IMR-90 (cell line): ENCODE data around the gene SERPINB3. TPM values are rescaled to one million over a fixed set of nuclear protein-coding genes. Genes with fewer than 3 reads are reported as not detected.
"Not testable (repeated sequence)": the region's sequence is repeated elsewhere in the genome, so short reads cannot be mapped to it uniquely, and the experiment has no call there.

Source experiments
- ATAC-seq: fragments of 200-7000 bp; cut with Tn5 transposase; 2 replicates; pipeline ENCODE4 v1.9.1; 2020; ENCODE audit warnings: low read depth, mild to moderate bottlenecking, moderate library complexity
- Bru-seq: library from RNA; stranded (reverse); fragments of 400-500 nt; gene quantifications from one replicate; lab custom pipeline; 2021; lab: Mats Ljungman, UMichigan
- BruChase-seq, 2 experiments: library from RNA; stranded (reverse); fragments of 400-500 nt; gene quantifications; one replicate each; lab custom pipeline; 2021; lab: Mats Ljungman, UMichigan
- BruUV-seq: library from RNA; stranded (reverse); fragments of 400-500 nt; replicated peaks from 2 replicates; lab custom pipeline; 2021; lab: Mats Ljungman, UMichigan
- CTCF ChIA-PET: fragments of 300-600 bp; formaldehyde crosslinking; extraction: SDS; loops from one replicate; lab custom pipeline; 2021; ENCODE audit warnings: antibody characterized with exemption; lab: Yijun Ruan, JAX
- POLR2A ChIA-PET: fragments of 300-600 bp; sonication (Branson Sonifier 250); formaldehyde crosslinking; loops from one replicate; lab custom pipeline; 2022; ENCODE audit warnings: antibody characterized with exemption; ENCODE audit not compliant: unreplicated experiment; lab: Charles Lee
- DNase-seq: peaks from one replicate; pipeline ENCODE4 v3.0.0; 2013
- H2AFZ ChIP-seq: replicated peaks from 2 replicates; pipeline ENCODE3; 2013; ENCODE audit warnings: low read length, mild to moderate bottlenecking; ENCODE audit not compliant: poor library complexity
- H2AK5ac ChIP-seq: 2 replicates; pipeline ENCODE4 v1.6.1; 2013; ENCODE audit warnings: low read depth, low read length, inconsistent platforms
- H2AK9ac ChIP-seq: replicated peaks from 2 replicates; pipeline ENCODE3; 2013; ENCODE audit warnings: mild to moderate bottlenecking, low read depth, low read length, moderate library complexity; ENCODE audit not compliant: poor library complexity
- H2BK120ac ChIP-seq: 2 replicates; pipeline ENCODE4 v1.6.1; 2013; ENCODE audit warnings: low read depth, low read length, inconsistent platforms
- H2BK15ac ChIP-seq: 3 replicates; pipeline ENCODE4 v1.6.1; 2013; ENCODE audit warnings: low read depth, low read length, inconsistent platforms
- H2BK20ac ChIP-seq: 2 replicates; pipeline ENCODE4 v1.6.1; 2013; ENCODE audit warnings: low read depth, mild to moderate bottlenecking, inconsistent platforms, low read length, moderate library complexity
- H2BK5ac ChIP-seq: 2 replicates; pipeline ENCODE4 v1.6.1; 2013; ENCODE audit warnings: mild to moderate bottlenecking, low read depth, low read length, inconsistent platforms; ENCODE audit not compliant: poor library complexity, severe bottlenecking
- H3K14ac ChIP-seq: replicated peaks from 2 replicates; pipeline ENCODE4 v1.6.1; 2013; ENCODE audit warnings: low read depth, low read length, inconsistent platforms
- H3K18ac ChIP-seq: 2 replicates; pipeline ENCODE4 v1.6.1; 2013; ENCODE audit warnings: low read depth, low read length, control low read depth
- H3K23ac ChIP-seq: 2 replicates; pipeline ENCODE4 v1.6.1; 2013; ENCODE audit warnings: low read depth, low read length, inconsistent platforms
- H3K27ac ChIP-seq: 2 replicates; pipeline ENCODE4 v1.5.1; 2013; ENCODE audit warnings: mild to moderate bottlenecking, control low read depth, low read length; ENCODE audit not compliant: insufficient read depth
- H3K27me3 ChIP-seq: 2 replicates; pipeline ENCODE4 v1.6.1; 2013; ENCODE audit warnings: low read length; ENCODE audit not compliant: control insufficient read depth, insufficient read depth
- H3K36me3 ChIP-seq: 2 replicates; pipeline ENCODE4 v1.6.1; 2013; ENCODE audit warnings: low read length, mixed read lengths; ENCODE audit not compliant: control insufficient read depth, insufficient read depth
- H3K4ac ChIP-seq: 2 replicates; pipeline ENCODE4 v1.6.1; 2013; ENCODE audit warnings: low read depth, low read length, inconsistent platforms
- H3K4me1 ChIP-seq: 2 replicates; pipeline ENCODE4 v1.6.1; 2013; ENCODE audit warnings: low read length, mixed read lengths; ENCODE audit not compliant: control insufficient read depth, insufficient read depth
- H3K4me2 ChIP-seq: 2 replicates; pipeline ENCODE4 v1.6.1; 2013; ENCODE audit warnings: low read depth, mild to moderate bottlenecking, control low read depth, low read length, moderate library complexity
- H3K4me3 ChIP-seq: 2 replicates; pipeline ENCODE4 v1.5.1; 2013; ENCODE audit warnings: low read depth, mild to moderate bottlenecking, control low read depth, low read length, moderate library complexity; ENCODE audit not compliant: insufficient read depth
- H3K56ac ChIP-seq: 2 replicates; pipeline ENCODE4 v1.6.1; 2013; ENCODE audit warnings: low read length, inconsistent platforms; ENCODE audit not compliant: insufficient read depth; ENCODE audit errors: extremely low read depth
- H3K79me1 ChIP-seq, 2 experiments: 2 replicates each; pipeline ENCODE4 v1.6.1; 2013; ENCODE audit warnings: low read length in 2 of 2, inconsistent platforms in 1 of 2, low read depth in 1 of 2
- H3K9ac ChIP-seq: 2 replicates; pipeline ENCODE4 v1.6.1; 2013; ENCODE audit warnings: low read depth, low read length, control low read depth
- H3K9me1 ChIP-seq: 2 replicates; pipeline ENCODE4 v1.6.1; 2013; ENCODE audit warnings: low read length, inconsistent platforms; ENCODE audit not compliant: insufficient read depth
- H3K9me3 ChIP-seq: 2 replicates; pipeline ENCODE4 v1.6.1; 2013; ENCODE audit warnings: low read length; ENCODE audit not compliant: control insufficient read depth, insufficient read depth
- H4K20me1 ChIP-seq: 2 replicates; pipeline ENCODE4 v1.6.1; 2013; ENCODE audit warnings: low read length, inconsistent platforms; ENCODE audit not compliant: insufficient read depth
- H4K5ac ChIP-seq: 2 replicates; pipeline ENCODE4 v1.6.1; 2013; ENCODE audit warnings: mild to moderate bottlenecking, low read depth, low read length, control low read depth
- H4K8ac ChIP-seq, 2 experiments: 2 replicates each; pipeline ENCODE4 v1.6.1; 2013; ENCODE audit warnings: low read depth in 2 of 2, low read length in 2 of 2, control low read depth in 1 of 2, inconsistent platforms in 1 of 2
- H4K91ac ChIP-seq: 2 replicates; pipeline ENCODE4 v1.6.1; 2013; ENCODE audit warnings: low read depth, low read length, inconsistent platforms; ENCODE audit not compliant: insufficient read depth
- WGBS, 2 experiments: methylation state at CpG; one replicate each; pipeline versions ENCODE4 v1.1.5 to v1.1.7; 2013; ENCODE audit warnings: missing lambda C conversion rate in 2 of 2; ENCODE audit not compliant: insufficient read length in 1 of 2; ENCODE audit errors: extremely low coverage in 2 of 2; 5-methylcytosine and 5-hydroxymethylcytosine counted together
- dilution Hi-C: fragments of 300-500 bp; cut with HindIII; formaldehyde crosslinking; loops from one replicate; pipeline ENCODE4 v1.14.3; 2018; ENCODE audit warnings: low sequenced_read_pairs; ENCODE audit not compliant: unreplicated experiment
- in situ Hi-C: fragments of 300-500 bp; cut with MboI; formaldehyde crosslinking; loops from 3 replicates; pipeline ENCODE4 v1.14.3; 2019; ENCODE audit warnings: low sequenced_read_pairs, inconsistent platforms, mixed read lengths
- intact Hi-C: fragments of 100-400 bp; cut with micrococcal nuclease; formaldehyde crosslinking; loops from 2 replicates; pipeline ENCODE4 v1.10.0; 2022
- long read RNA-seq: library from polyadenylated mRNA; unstranded; transcript quantifications from one replicate; pipeline ENCODE4 v2.0.0, GENCODE V29; 2021; ENCODE audit not compliant: unreplicated experiment
- polyA plus RNA-seq, 3 experiments: library from polyadenylated mRNA; depleted of rRNA; stranded (reverse); fragments of >200 nt; gene quantifications; 2 replicates each; pipeline ENCODE4 v1.2.3, GENCODE V29; 2012; ENCODE audit warnings: low replicate concordance in 1 of 3
- total RNA-seq: library from RNA; depleted of rRNA; stranded (reverse); fragments of >200 nt; gene quantifications from 2 replicates; pipeline ENCODE4 v1.2.3, GENCODE V29; 2012; rRNA removed

The SERPINB3 gene
- total RNA-seq (not detected in 2 replicates), polyA plus RNA-seq (2012; rRNA removed) (not detected in 2 replicates), Bru-seq, nascent RNA (not detected), BruChase-seq, experiment 1, labeled RNA remaining after a 6-hour chase (not detected), BruChase-seq, experiment 2, labeled RNA remaining after a 2-hour chase (not detected)
- not detected in 2 replicates for polyA plus RNA-seq (2012; cell fraction: cytosol; rRNA removed)
- polyA plus RNA-seq (2012; cell fraction: nucleus; rRNA removed; ENCODE audit: low replicate concordance) = not detected in 2 replicates
- long read RNA-seq = 0 reads

DNA sequence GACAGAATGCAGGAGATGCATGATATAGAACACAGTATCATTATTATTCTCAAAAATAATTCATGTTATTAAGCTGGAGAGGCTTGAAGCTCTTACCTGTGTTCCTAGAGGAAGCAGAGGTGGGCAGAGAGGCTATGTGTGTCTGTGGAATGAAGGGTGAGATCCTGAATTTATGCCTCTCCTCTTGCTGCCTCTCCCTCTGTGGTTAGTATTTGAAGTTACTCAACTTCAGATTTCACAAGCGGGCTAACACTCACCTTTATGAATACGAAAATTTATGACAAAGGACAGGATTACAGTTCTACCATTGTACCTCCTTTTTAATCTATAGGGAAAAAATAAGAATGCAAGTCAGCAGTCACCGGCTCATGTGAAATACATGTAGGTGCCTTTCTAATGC is at the start of gene SERPINB3:
TSS of gene SERPINB3 (minus strand) at position 144 of the 400 bp plus-strand sequence. CDS start 677 bp downstream, outside the sequence.
- H3K27me3 ChIP-seq, H2BK120ac ChIP-seq, H4K20me1 ChIP-seq, DNase-seq, H2AK5ac ChIP-seq, H2BK5ac ChIP-seq, CTCF ChIA-PET, H3K14ac ChIP-seq, H3K4me1 ChIP-seq, dilution Hi-C loops, H2AK9ac ChIP-seq, H3K4ac ChIP-seq, H3K4me2 ChIP-seq, intact Hi-C loops, H3K36me3 ChIP-seq, H3K9me3 ChIP-seq, H4K91ac ChIP-seq, H2BK20ac ChIP-seq, ATAC-seq, POLR2A ChIA-PET, H3K23ac ChIP-seq, H3K9me1 ChIP-seq, H3K79me1 ChIP-seq, H2BK15ac ChIP-seq, H4K5ac ChIP-seq, in situ Hi-C loops, H3K27ac ChIP-seq, H4K8ac ChIP-seq, BruUV-seq, H2AFZ ChIP-seq, H3K56ac ChIP-seq, H3K4me3 ChIP-seq, H3K9ac ChIP-seq, H3K18ac ChIP-seq: not testable (repeated sequence)
- no CpG with 5 or more reads among the region's 3 CpGs for WGBS, 2 experiments
